ENCODE measurements around the gene TMEM245.

- TF ChIP-seq RAD21 (IDR thresholded peaks at IDR 0.05; ENCODE audit: insufficient read depth, low read depth, low read length) (no peak), CTCF (IDR thresholded peaks at IDR 0.05 in 2 of 3, conservative IDR thresholded peaks at IDR 0.05 in 1 of 3; ENCODE audit: control insufficient read depth in 2 of 3, extremely low read depth in 1 of 3, insufficient read depth in 1 of 3, low read depth in 3 of 3, low read length in 3 of 3) (no peak), CEBPZ (IDR thresholded peaks at IDR 0.05; ENCODE audit: low read depth, low read length) (no peak), POLR2AphosphoS5 (IDR thresholded peaks at IDR 0.05; ENCODE audit: low read length) (no peak)
Measured at GRCh38 chr9:109035684-109036423, 83.9 kb downstream of the TMEM245 start.
